Measurements from ENCODE around the gene PBRM1.

DNA sequence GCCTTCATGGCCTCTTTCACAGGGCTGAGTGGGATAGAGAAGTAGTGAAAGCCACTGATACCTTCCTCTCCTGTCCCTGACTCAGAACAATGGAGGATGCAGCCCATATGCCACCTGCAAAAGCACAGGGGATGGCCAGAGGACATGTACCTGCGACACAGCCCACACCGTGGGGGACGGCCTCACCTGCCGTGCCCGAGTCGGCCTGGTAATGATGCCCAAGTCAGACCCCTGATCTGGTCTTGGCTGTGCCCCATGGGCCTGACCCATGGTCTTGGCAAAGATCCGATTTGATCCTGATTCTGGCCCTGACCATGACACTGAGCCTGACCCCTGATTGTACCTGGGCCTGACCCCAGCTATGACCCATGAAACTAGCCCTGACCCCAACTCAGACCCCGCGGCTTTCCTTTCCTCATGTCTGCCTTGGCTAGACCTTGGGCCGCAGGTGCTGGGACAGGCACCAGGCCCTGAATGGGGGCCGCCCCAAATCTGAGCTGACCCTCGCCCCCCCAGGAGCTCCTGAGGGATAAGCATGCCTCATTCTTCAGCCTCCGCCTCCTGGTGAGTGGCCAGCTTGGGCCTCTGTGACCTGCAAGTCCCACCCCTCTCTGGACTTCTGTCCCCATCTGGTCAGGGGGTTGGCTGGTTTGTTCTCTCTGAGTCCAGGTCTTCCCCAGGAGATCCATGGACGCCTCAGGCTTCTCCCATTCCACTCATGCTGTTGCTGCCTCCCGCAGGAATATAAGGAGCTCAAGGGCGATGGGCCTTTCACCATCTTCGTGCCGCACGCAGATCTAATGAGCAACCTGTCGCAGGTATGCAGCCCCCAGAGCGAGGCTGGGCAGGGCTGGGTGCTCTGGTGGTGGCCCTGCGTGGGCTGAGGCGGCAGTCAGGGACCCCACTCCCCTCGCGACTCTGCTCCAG, 167.7 kb downstream of the PBRM1 start:
- TF ChIP-seq, protein P1, sequence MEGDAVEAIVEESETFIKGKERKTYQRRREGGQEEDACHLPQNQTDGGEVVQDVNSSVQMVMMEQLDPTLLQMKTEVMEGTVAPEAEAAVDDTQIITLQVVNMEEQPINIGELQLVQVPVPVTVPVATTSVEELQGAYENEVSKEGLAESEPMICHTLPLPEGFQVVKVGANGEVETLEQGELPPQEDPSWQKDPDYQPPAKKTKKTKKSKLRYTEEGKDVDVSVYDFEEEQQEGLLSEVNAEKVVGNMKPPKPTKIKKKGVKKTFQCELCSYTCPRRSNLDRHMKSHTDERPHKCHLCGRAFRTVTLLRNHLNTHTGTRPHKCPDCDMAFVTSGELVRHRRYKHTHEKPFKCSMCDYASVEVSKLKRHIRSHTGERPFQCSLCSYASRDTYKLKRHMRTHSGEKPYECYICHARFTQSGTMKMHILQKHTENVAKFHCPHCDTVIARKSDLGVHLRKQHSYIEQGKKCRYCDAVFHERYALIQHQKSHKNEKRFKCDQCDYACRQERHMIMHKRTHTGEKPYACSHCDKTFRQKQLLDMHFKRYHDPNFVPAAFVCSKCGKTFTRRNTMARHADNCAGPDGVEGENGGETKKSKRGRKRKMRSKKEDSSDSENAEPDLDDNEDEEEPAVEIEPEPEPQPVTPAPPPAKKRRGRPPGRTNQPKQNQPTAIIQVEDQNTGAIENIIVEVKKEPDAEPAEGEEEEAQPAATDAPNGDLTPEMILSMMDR (IDR thresholded peaks at IDR 0.05): no peak
- no peak for TF ChIP-seq POLR2A (IDR thresholded peaks at IDR 0.05)

All from thyroid gland (tissue), 4 donors.